HL-60/S4 (cell line): ENCODE data around the gene POM121C.
"Not testable (repeated sequence)": the region's sequence is repeated elsewhere in the genome, so short reads cannot be mapped to it uniquely, and the experiment has no call there.

Source experiments
- in situ Hi-C: fragments of 300-500 bp; cut with MboI; formaldehyde crosslinking; loops from 2 replicates; pipeline ENCODE4 v1.14.3; 2022; ENCODE audit warnings: low sequenced_read_pairs

Gene POM121C

DNA sequence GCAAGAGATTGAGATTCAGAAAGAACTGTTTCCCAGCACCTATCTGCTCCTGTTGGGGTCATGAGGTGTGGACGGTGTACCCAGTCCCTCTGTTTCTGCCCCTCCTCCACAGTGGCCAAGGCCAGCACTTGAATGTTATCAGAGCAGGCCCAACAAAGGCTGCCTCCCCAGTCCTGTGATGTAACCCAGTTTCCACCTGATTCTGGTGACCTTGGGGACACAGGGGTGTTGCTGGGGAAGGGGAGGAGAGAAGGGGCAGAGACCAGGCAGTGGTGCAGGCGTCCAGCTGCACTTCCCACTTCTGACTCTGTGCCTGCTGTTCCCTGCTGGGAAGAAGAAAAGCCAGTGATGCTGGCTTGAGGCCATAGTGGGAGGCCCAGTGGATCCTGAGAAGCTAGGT lies 88.2 kb downstream of the POM121C start:
- in situ Hi-C loops, result not testable (repeated sequence)

DNA sequence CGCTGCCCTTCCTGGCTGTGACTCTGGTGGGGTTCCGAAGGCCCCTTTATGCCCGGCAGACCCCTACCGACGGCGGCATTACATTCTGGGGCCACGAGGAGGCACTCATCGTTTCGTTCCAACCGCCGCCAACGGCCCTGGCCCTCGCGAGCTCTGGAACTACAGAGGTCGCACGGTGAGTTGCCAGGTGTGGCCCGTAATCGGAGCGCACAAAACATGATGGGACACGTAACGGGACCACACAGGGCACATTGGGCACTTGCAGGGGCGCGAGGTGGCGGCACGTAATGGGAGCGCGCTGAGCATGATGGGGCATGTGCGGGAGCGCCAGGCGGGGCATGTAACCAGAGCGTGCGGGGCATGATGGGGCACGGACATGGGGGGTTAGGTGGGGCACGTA lies 90.8 kb downstream of the POM121C start, which contains the start of gene TRIM73:
TSS of gene TRIM73 (plus strand) at position 301 of the 400 bp plus-strand sequence. CDS start 3,305 bp downstream, outside the sequence.
- in situ Hi-C loops, result not testable (repeated sequence)

DNA sequence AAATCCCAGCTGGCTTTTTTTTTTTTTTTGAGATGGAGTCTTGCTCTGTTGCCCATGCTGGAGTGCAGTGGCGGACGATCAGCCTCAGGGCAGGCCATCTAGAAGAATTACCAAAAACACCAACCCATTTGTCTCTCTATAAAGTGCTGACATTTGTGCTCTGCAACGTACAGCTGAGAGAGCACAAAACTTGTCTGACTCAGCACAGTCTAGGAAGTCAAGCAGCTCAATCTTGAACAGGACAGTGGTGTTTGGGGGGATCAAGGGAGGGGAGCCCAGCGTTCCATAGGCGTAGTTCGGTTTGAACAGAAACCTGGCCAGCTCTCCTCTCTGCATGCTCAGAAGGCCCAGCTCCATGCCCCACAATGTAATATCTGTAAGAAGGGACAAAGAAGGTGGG lies 92.9 kb downstream of the POM121C start:
- in situ Hi-C loops, result not testable (repeated sequence)

DNA sequence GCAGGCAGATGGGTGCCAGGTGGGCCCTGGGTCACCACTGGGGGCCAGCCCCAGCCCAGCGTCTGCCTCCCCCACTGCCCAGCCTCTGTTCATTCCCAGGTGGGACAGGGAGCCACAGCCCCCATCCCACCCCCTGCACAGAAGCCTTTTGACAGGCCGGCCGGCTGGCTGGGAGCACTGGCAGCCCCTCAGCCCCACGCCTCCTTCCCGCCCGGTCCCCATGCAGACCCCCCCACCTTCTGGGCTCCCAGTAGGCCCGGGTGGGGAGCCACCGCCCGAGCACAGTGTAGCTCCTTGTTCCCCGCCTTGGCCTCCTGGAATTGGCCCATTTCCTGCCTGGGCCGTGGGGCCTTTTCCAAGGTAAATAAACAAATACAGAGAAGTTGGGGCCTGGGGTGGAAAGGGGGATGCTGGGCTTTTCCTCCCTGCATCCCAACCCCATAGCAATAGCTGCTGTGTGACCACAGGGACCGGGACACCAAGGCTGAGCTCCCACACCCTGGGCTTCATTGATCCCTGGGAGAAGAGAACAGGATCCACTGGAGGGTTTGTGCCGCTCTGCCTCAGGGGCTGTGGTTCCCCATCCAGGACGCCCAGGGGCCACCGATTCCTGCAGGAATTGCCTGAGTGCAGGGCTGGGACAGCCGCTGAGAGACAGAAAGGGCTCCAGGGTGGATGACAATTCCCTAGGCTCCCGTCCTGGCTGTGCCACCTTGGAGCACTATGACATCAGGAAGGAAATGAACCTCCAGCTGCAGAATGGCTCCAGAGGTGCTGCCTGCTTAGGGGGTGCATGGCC lies 111.4 kb downstream of the POM121C start:
- in situ Hi-C loops, result not testable (repeated sequence)

DNA sequence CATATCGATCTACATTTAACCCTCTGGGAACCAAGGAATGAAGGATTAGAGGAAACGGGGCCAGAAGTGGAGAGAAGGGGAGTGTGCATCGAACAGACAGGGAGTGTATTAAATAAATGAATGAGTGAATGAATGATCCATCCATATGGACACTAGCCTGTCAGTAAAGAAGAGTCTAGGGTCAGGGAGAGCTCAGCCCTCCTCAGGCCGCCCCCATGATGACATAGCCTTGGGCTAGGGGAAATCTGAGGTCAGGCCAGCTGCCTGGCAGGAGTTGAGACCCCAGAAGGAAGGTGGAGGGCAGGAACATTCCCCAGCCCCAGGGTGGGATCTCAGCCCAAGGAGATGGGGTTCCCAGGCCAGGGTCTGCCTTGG lies 112.0 kb downstream of the POM121C start:
- in situ Hi-C loops, result not testable (repeated sequence)

DNA sequence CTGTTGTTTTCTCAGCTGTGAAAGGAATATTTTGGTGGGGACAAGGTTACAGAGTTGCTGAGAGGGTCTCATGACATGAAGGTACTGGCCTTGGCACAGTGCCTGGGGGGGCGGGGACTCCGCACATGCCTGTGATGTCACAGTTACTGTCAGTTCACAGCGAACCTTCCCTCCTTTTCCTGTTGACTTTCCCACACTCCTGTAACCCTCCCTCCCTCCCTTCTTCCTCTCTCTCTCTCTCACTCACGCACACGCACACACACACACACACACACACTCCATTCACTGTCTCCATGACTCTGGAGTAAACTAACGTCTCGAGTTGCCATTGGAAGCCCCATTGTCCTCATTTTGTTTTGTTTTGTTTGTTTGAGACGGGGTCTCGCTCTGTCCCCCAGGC lies 118.8 kb downstream of the POM121C start:
- in situ Hi-C loops, result not testable (repeated sequence)
